ENCODE results near the gene USP2.

The USP2 gene

DNA sequence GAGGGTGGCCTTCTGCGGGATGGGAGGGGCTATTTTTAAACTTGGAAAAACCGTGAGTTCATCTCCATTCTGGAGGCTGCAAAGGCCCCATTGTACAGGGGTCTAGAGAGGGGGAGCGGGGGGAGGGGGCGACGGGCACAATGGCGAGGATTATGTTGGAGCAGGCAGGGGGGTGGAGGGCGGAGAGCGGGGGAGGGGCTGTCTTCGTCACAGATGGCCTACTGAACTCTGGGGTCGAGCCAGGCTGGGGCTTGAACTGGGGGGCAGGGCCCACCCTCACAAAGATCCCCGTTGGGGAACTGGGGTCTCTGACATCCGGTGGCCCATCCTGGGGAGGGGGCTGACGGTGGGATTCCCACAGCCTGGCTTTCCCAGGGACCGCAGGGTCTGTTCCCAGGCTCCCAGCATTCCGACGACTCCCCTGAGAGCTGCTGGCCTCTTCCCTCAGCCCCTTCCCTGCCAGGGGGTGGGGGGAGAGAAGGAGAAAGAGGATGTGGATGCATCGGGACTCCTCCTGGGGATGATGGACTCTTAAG lies 61.2 kb downstream of the USP2 start:
- no peak for DNase-seq

DNA sequence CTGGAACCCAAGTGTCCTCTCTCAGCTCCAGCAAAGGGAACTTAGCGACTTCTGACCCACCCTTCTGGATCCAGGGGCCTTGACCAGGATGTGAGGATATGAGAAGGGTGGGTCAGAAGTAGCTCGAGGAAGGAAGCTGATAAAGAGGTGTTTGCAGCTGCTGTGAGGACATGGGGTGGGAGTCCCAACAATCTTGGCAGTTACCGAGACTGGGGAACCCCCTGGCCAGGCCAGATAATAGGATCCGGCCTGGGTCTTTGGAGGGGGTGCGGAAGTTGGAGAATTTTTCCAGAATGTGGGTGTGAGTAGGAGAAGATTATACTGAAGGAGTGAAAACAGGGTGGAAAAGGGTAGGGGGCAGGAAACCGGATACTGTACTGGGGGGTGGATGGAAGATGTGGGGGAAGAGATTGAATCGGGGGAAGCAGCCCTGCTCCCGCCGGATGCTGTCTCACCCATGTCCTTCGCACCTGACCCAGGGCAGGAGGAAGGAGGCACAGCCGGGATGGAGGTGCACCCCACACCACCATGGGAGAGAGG lies 61.7 kb downstream of the USP2 start:
- peak; percentile 43 for DNase-seq

GRCh38 chr11:119319136-119319699 lies 62.3 kb downstream of the USP2 start:
- no peak for DNase-seq

- peak; percentile 76 for DNase-seq
Measured at GRCh38 chr11:119318240-119319135, 63.0 kb downstream of the USP2 start.

- no peak for DNase-seq
Measured at GRCh38 chr11:119317592-119318239, 63.8 kb downstream of the USP2 start.

DNA sequence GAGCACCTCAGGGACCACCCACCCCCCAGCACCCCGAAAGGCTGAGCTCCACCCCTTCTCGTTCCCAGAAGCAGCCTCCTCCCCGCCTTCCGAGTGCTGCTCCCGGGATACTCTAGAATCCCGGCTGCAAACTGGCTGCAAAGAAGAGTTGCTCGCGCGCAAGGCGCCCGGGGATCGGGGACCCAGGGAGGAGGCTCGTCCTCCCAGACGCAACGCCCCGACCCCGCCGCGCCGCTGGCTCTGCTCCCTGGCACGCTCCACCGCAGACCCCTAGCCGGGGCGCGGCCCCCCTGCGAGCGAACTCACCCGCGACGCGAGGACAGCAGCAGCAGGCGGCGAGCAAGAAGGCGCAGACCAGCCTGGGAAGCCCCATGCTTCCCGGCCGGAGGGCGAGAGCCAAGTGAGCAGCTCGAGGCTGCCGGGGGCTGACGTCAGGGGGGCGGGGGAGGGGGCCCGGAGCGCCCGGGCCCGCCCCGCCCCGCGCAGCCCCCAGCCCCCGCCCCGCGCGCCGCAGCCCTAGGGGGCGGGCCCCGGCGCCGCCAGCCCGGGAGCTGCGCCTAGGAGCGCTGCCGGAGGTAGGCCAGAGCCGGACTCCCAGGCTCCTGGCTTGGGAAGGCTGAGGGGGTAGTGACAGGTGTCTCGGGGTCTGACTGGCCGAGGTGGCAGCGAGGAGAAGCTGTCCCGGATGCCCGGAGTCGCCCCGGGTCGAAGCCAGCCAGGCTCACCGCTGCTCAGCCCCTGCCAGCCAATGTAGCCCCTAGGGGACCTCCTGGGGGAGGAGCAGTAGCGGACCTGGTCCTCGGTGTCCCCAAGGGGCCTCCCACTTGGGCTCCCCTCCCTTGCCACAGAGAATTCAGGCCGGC lies 64.5 kb downstream of the USP2 start, which contains the start of gene MCAM:
Gene MCAM, minus strand, starts transcription at position 402 of the 863 bp plus-strand sequence. Its CDS starts 29 bp downstream, at position 373.
- DNase-seq = peak; percentile 77

DNA sequence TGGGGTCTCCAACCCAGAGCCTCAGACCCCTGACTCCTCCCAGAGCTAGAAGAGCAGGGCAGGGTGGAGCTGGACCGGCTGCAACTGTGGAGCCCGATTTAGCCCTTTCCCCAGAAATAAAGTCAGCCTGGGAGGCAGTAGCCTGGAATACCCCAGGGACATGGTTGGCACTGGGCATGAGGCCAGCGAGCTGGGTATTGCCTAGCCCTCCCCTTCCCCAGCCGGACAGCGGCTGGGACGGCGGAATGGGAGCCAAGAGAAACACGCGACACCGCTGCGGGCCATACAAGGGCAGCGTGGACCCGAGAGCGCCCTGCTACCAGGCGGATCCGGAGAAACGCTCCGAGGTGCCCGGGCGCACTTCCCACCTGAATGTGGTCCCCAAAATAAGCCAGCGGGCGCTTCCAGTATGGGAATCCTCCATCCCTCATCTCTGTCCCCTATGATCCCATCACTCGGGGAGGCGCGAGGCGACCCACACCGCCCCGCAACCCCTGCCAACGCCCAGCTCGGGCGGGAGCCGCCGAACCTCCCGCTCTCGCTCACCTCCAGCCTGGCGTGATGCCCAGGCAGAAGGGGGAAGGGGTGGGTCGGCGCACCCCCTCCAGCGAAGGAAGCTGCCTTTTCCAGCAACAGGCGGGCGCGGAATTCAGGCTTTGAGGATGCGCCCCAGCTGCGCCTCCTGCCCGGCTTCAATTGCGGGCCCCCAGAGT lies 65.3 kb downstream of the USP2 start:
- peak; percentile 64 for DNase-seq

DNA sequence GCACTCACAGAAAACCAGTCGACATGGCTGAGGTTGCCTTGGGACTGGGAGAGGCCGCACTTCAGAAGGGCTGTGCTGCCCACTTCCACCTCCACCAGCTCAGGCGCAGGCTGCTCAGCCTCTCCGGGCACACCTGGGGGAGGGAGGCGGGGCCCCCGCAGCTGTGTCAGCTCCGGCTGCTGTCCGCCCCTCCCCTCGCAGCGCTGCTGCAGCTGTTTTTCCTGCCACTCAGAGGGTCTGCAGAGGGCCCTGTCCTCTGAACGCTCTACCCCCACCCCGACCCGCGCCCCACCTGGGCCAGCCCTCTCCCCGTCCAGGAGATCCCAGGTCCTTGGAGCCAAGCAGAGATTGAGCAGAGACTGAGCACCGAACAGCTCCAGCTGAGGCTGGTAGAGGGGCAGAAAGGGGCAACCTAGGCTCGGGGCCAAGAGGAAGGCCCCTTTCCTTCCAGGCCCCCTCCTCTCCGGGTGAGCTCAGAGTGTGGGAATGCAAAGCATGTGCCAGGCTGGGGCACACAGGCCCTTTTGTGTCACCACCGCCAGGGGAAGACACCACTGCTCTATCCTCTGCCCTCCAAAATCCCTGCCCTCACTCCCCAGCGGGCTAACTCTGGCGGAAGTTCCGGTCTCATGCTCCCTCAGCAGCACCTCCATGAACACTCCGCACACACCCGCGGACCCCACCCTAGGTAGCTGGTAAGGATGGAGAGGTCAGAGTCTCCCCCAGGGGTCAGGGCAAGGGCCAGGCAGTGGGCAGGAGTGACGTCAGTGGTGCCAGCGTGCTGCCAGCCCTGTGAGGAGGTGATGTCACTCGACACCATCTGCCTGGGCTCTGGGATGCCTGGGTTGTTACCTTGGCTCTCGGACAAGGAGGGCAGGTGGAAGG lies 66.1 kb downstream of the USP2 start:
- DNase-seq = peak; percentile 64

DNA sequence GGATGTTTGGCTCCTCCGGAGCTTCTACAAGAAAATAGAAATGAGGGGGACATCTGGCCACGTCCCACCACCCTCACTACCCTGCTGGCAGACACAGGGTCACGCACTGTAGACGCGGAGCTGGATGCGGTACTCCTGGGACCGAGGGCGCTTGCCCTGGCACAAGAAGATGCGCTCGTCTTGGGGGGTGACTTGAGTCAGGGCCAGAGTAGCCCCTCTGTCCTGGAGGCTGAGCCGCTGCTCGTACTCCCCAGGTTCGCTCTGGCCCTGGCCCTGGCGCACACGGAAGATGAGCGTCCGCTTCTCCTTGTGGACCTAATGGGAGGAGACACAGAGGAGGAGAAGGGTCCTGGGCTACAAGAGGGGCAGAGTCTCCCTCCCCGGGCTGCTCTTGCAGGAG lies 66.8 kb downstream of the USP2 start:
- DNase-seq = peak; percentile 10

DNA sequence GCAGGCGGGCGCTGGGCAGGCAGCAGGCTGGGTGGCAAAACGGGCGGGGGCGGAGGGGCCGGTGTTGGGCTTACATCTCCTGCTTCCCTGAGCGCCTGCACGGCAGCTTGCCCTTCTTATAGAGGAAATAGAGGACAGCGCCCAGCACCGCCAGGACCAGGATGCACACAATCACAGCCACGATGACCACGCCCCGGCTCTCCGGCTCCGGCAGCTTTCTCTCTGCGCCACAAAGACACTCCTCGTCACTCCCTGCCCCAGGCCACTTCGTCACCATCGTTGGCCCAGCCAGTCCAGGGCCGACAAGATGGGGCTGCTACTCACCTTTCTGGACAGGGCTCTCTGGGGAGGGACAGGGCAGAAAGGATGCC lies 70.8 kb downstream of the USP2 start:
- no peak for DNase-seq

GRCh38 chr11:119309953-119310681 lies 71.4 kb downstream of the USP2 start:
- DNase-seq = no peak

- no peak for DNase-seq
Measured at GRCh38 chr11:119309411-119309810, 72.1 kb downstream of the USP2 start.

GRCh38 chr11:119307974-119308373 lies 73.5 kb downstream of the USP2 start:
- no peak for DNase-seq

- no peak for DNase-seq
Measured at GRCh38 chr11:119307219-119307618, 74.3 kb downstream of the USP2 start.

GRCh38 chr11:119306373-119306890 lies 75.1 kb downstream of the USP2 start:
- no peak for DNase-seq

- no peak for DNase-seq
Measured at GRCh38 chr11:119305556-119306372, 75.7 kb downstream of the USP2 start.

Measured in retina (tissue), 1 donor.